Embryonic facial prominence (tissue), 1 donor: ENCODE measurements around the gene FPGS.

ENCODE experiments used
- DNase-seq: peaks from one replicate; pipeline ENCODE4 v3.0.0-alpha.2; 2016; ENCODE audit errors: extremely low spot score

The FPGS gene

GRCh38 chr9:127789179-127789578 is 13.5 kb upstream of the FPGS start:
- no peak for DNase-seq

GRCh38 chr9:127790094-127790855 is 12.4 kb upstream of the FPGS start:
- no peak for DNase-seq

- no peak for DNase-seq
Measured at GRCh38 chr9:127791085-127791484, 11.6 kb upstream of the FPGS start.

- DNase-seq, result no peak
Measured at GRCh38 chr9:127792417-127793031, 10.2 kb upstream of the FPGS start.

- no peak for DNase-seq
Measured at GRCh38 chr9:127793093-127793708, 9.5 kb upstream of the FPGS start.

GRCh38 chr9:127794001-127794791 is 8.5 kb upstream of the FPGS start:
- no peak for DNase-seq

- no peak for DNase-seq
Measured at GRCh38 chr9:127796225-127796813, 6.4 kb upstream of the FPGS start.

GRCh38 chr9:127796852-127797370 is 5.8 kb upstream of the FPGS start:
- no peak for DNase-seq

GRCh38 chr9:127801955-127802575 is 617 bp upstream of the FPGS start:
- DNase-seq, result no peak

- no peak for DNase-seq
Measured at GRCh38 chr9:127803507-127804352, 1.0 kb downstream of the FPGS start.

GRCh38 chr9:127805620-127806019 is 2.9 kb downstream of the FPGS start:
- no peak for DNase-seq

- DNase-seq, result no peak
Measured at GRCh38 chr9:127806871-127807270, 4.2 kb downstream of the FPGS start.

- no peak for DNase-seq
Measured at GRCh38 chr9:127808347-127809001, 5.8 kb downstream of the FPGS start.

- no peak for DNase-seq
Measured at GRCh38 chr9:127809002-127809539, 6.4 kb downstream of the FPGS start.

GRCh38 chr9:127809540-127810377 is 7.1 kb downstream of the FPGS start:
- DNase-seq, result no peak

GRCh38 chr9:127810378-127811187 is 7.9 kb downstream of the FPGS start:
- DNase-seq, result no peak

GRCh38 chr9:127812011-127812410 is 9.3 kb downstream of the FPGS start:
- DNase-seq, result no peak
